ENCODE results near the gene CMTM4. TPM values are rescaled to one million over a fixed set of nuclear protein-coding genes. Genes with fewer than 3 reads are reported as not detected.
"Not testable (repeated sequence)": the region's sequence is repeated elsewhere in the genome, so short reads cannot be mapped to it uniquely, and the experiment has no call there.

Gene CMTM4
- total RNA-seq, 5 donors from 2014 or later (not counting 1 experiment from before 2014, with no cell fraction given), result 1.1 to 2.3 (median 1.8) TPM

DNA sequence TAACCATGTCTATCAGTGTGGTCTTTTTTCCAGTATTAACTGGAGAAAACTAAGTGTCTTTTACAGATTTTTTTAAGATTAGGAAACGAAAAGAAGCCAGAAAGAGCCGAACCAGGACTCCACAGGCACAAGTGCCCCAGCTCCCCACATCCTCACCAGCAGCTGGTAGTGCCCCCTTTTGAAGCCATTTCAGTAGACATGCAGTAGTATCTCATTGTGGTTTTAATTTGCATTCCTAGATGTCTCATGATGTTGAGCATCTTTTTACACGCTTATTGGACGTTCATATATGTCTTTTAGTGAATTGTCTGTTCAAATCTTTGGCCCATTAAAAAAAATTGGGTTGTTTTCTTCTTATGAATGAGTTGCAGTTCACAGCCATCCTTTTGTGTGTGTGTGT is 96.8 kb downstream of the CMTM4 start:
- peak overlapping the region; percentile 61 to 83 for H3K27ac Mint-ChIP-seq
- Histone ChIP-seq H3K27ac (ENCODE audit: low read length) (no peak overlapping the region), H3K27me3 (replicated peaks in 1 of 2; ENCODE audit: control insufficient read depth in 2 of 2, extremely low read depth in 1 of 2, insufficient read depth in 2 of 2, low read length in 1 of 2) (no peaks in the 10 kb centered on the region), H3K36me3 (ENCODE audit: control insufficient read depth in 2 of 2, extremely low read depth in 1 of 2, insufficient read depth in 1 of 2, low read length in 1 of 2) (no peaks in the 10 kb centered on the region), H3K4me1 (ENCODE audit: control insufficient read depth in 1 of 2, extremely low read depth in 1 of 2, insufficient read depth in 2 of 2, low read length in 2 of 2) (peaks cover 0 to 21% of the 10 kb centered on the region in 2 experiments), H3K4me3 (ENCODE audit: control insufficient read depth in 1 of 2, extremely low read depth in 1 of 2, low read length in 1 of 2) (no peak overlapping the region), H3K9me3 (no peaks in the 10 kb centered on the region)
- H3K4me3 Mint-ChIP-seq, result peak overlapping the region in 1 of 3 donors; percentile 25
- H3K36me3 Mint-ChIP-seq, result no peaks in the 10 kb centered on the region
- ATAC-seq (replicated peaks in 1 of 4) (no peak), DNase-seq (peak in 4 of 35 experiments; percentile 16 to 39 (median 31))
- no peaks in the 10 kb centered on the region for H3K27me3 Mint-ChIP-seq
- peaks cover 0 to 4% (median 0%) of the 10 kb centered on the region in 3 donors for H3K9me3 Mint-ChIP-seq
- WGBS (ENCODE audit: insufficient coverage), result 83% methylated on average over 2 of the region's 4 CpGs
- ChIA-PET CTCF (interaction anchor here (0.6 to 1.6 kb wide), 3 partner anchors 9 to 36 kb away, joined by 3 to 6 read pairs (median 5); no protein-coding TSS in a partner anchor), POLR2A (interaction anchor here in 1 of 2 donors (0.6 kb wide), 1 partner anchor 70 kb away, joined by 9 read pairs; no protein-coding TSS in a partner anchor)
- peaks cover 37 to 53% (median 45%) of the 10 kb centered on the region in 3 donors for H3K4me1 Mint-ChIP-seq

DNA sequence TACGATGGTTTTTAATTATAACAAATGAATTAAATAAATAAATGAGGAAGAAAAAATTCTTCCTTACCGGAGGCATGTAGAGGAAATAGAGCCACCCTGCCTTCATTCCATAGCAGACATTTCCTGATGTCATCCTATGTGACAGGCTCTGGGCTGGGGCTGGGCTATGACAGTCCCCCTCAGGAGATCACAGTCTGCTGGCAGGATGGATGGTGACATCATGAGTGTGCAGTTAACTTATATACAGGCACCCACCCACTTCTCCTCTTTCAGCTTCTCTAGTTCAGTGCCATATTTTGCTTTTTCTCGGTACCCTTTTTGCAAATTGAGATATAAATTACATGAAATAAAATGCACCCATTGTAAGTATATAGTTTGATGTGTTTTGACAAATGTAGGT is 98.4 kb downstream of the CMTM4 start:
- no peaks in the 10 kb centered on the region for H3K9me3 ChIP-seq
- H3K27me3 ChIP-seq (replicated peaks in 1 of 2; ENCODE audit: control insufficient read depth in 2 of 2, extremely low read depth in 1 of 2, insufficient read depth in 2 of 2, low read length in 1 of 2), result no peaks in the 10 kb centered on the region
- no peak overlapping the region for H3K27ac ChIP-seq (ENCODE audit: low read length)
- Mint-ChIP-seq H3K36me3 (no peaks in the 10 kb centered on the region), H3K4me1 (peaks cover 31 to 43% (median 39%) of the 10 kb centered on the region in 3 donors), H3K27me3 (no peaks in the 10 kb centered on the region), H3K27ac (peak overlapping the region; percentile 74 to 82), H3K9me3 (peaks cover 0 to 4% (median 0%) of the 10 kb centered on the region in 3 donors), H3K4me3 (no peak overlapping the region)
- H3K36me3 ChIP-seq (ENCODE audit: control insufficient read depth in 2 of 2, extremely low read depth in 1 of 2, insufficient read depth in 1 of 2, low read length in 1 of 2), result no peaks in the 10 kb centered on the region
- ChIA-PET CTCF (interaction anchor here in 1 of 2 donors (1.1 to 1.6 kb wide), 4 partner anchors 8 to 36 kb away, joined by 3 to 6 read pairs (median 4); no protein-coding TSS in a partner anchor), POLR2A (no interaction called here)
- WGBS (ENCODE audit: insufficient coverage), result no CpG with 5 or more reads among the region's 3 CpGs
- H3K4me1 ChIP-seq (ENCODE audit: control insufficient read depth in 1 of 2, extremely low read depth in 1 of 2, insufficient read depth in 2 of 2, low read length in 2 of 2), result peaks cover 0 to 9% of the 10 kb centered on the region in 2 experiments
- DNase-seq (no peak), ATAC-seq (replicated peaks in 1 of 4) (peak in 3 of 4 experiments; percentile 31 to 61 (median 45))
- no peak overlapping the region for H3K4me3 ChIP-seq (ENCODE audit: control insufficient read depth in 1 of 2, extremely low read depth in 1 of 2, low read length in 1 of 2)

DNA sequence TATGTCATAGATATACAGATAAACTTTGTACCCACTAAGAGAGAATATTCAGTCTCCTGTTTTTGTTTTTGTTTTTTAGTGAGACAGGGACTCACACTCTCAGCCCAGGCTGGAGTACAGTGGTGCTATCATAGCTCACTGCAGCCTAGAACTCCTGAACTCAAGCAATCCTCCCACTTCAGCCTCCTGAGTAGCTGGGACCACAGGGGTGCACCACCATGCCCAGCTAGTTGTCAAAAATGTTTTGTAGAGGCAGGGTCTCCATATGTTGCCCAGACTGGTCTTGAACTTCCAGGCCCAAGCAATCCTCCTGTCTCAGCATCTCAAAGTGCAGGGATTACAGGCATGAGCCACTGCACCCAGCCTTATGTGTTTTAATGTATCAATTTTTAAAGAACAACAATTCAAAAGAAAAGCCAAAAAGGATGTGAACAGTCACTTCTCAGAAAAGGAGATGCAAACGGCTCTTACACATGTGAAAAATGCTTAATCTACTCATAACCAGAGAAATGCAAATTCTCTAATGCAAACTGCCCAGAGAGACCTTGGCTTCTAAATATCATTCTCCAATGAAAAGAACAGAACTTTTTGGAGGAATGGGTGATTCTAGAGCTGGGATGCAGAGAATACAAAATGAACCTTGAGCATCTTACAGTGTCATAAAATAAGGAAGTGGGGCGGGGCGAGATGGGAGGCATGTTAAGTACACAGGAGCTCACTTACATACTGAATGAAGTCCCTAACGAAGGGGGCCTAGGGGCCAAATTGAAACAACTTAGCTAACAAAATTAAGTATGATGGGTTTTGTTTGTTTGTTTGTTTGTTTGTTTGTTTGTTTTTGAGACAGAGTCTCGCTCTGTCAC is 99.3 kb downstream of the CMTM4 start:
- peak overlapping the region; percentile 78 to 91 for H3K27ac Mint-ChIP-seq
- H3K9me3 Mint-ChIP-seq, result peaks cover 0 to 4% (median 0%) of the 10 kb centered on the region in 3 donors
- no peak for DNase-seq
- H3K4me1 Mint-ChIP-seq, result peaks cover 27 to 36% (median 36%) of the 10 kb centered on the region in 3 donors
- H3K4me1 ChIP-seq (ENCODE audit: control insufficient read depth in 1 of 2, extremely low read depth in 1 of 2, insufficient read depth in 2 of 2, low read length in 2 of 2), result peaks cover 0 to 8% of the 10 kb centered on the region in 2 experiments
- ATAC-seq (replicated peaks in 1 of 4), result peak in 3 of 4 experiments; percentile 38 to 61 (median 49)
- no CpG with 5 or more reads among the region's 5 CpGs for WGBS (ENCODE audit: insufficient coverage)
- H3K4me3 ChIP-seq (ENCODE audit: control insufficient read depth in 1 of 2, extremely low read depth in 1 of 2, low read length in 1 of 2), result no peak overlapping the region
- H3K4me3 Mint-ChIP-seq, result peak overlapping the region in 2 of 3 donors; percentile 22 to 31
- H3K9me3 ChIP-seq, result no peaks in the 10 kb centered on the region
- H3K27me3 ChIP-seq (replicated peaks in 1 of 2; ENCODE audit: control insufficient read depth in 2 of 2, extremely low read depth in 1 of 2, insufficient read depth in 2 of 2, low read length in 1 of 2), result no peaks in the 10 kb centered on the region
- H3K27ac ChIP-seq (ENCODE audit: low read length), result no peak overlapping the region
- H3K36me3 Mint-ChIP-seq, result no peaks in the 10 kb centered on the region
- ChIA-PET CTCF (interaction anchor here (0.6 to 1.5 kb wide), 3 partner anchors 11 to 36 kb away, joined by 3 to 4 read pairs (median 3); no protein-coding TSS in a partner anchor), POLR2A (interaction anchor here in 1 of 2 donors (0.6 kb wide), 1 partner anchor 12 kb away, joined by 4 read pairs; no protein-coding TSS in a partner anchor)
- H3K27me3 Mint-ChIP-seq, result no peaks in the 10 kb centered on the region
- no peaks in the 10 kb centered on the region for H3K36me3 ChIP-seq (ENCODE audit: control insufficient read depth in 2 of 2, extremely low read depth in 1 of 2, insufficient read depth in 1 of 2, low read length in 1 of 2)

DNA sequence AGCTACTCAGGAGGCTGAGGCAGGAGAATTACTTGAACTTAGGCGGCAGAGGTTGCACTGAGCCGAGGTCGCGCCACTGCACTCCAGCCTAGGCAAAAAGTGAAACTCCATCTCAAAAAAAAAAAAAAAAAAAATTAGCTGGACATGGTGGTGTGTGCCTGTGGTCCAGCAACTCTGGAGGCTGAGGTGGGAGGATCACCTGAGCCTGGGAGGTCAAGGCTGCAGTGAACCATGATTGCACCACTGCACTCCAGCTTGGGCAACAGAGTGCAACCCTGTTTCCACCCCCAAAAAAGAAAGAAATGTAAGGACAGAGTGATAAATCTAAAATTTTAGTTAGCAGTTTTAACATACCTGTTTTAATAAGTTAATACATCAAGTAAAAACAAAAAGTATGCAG is 100.0 kb downstream of the CMTM4 start:
- ChIA-PET POLR2A (interaction anchor here (0.5 to 0.6 kb wide), 2 partner anchors 13 to 185 kb away, joined by 4 read pairs; no protein-coding TSS in a partner anchor), CTCF (interaction anchor here (0.6 to 1.5 kb wide), 3 partner anchors 10 to 57 kb away, joined by 3 to 4 read pairs (median 3); no protein-coding TSS in a partner anchor)
- not testable (repeated sequence) for H3K27ac ChIP-seq (ENCODE audit: low read length); H3K4me1 ChIP-seq (ENCODE audit: control insufficient read depth in 1 of 2, extremely low read depth in 1 of 2, insufficient read depth in 2 of 2, low read length in 2 of 2); ATAC-seq (replicated peaks in 1 of 4); H3K36me3 ChIP-seq (ENCODE audit: control insufficient read depth in 2 of 2, extremely low read depth in 1 of 2, insufficient read depth in 1 of 2, low read length in 1 of 2); H3K9me3 Mint-ChIP-seq; H3K27me3 ChIP-seq (replicated peaks in 1 of 2; ENCODE audit: control insufficient read depth in 2 of 2, extremely low read depth in 1 of 2, insufficient read depth in 2 of 2, low read length in 1 of 2); H3K36me3 Mint-ChIP-seq; H3K4me3 Mint-ChIP-seq; H3K9me3 ChIP-seq; H3K27me3 Mint-ChIP-seq; H3K4me3 ChIP-seq (ENCODE audit: control insufficient read depth in 1 of 2, extremely low read depth in 1 of 2, low read length in 1 of 2); DNase-seq
- WGBS (ENCODE audit: insufficient coverage), result no CpG with 5 or more reads among the region's 4 CpGs
- H3K27ac Mint-ChIP-seq, result peak overlapping the region; percentile 23 to 78
- H3K4me1 Mint-ChIP-seq, result peaks cover 27 to 36% (median 36%) of the 10 kb centered on the region in 3 donors

DNA sequence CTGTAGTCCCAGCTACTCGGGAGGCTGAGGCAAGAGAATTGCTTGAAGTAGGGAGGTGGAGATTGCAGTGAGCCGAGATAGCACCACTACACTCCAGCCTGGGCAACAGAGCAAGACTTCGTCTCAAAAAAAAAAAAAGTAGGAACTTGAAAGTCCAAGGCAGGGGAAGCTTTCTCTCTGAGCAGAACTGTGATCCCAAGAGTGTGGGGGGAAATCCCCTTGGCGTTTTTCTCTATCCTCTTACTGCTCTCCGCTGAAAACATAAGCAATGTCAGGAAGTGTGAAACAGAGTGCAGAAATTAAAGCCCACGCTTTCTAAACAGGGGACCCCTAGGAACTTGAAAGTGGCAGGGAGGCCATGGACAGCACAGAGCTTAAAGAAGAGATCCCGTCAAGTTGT is 101.8 kb downstream of the CMTM4 start:
- no peak overlapping the region for H3K27ac Mint-ChIP-seq
- Histone ChIP-seq H3K9me3 (no peaks in the 10 kb centered on the region), H3K4me1 (ENCODE audit: control insufficient read depth in 1 of 2, extremely low read depth in 1 of 2, insufficient read depth in 2 of 2, low read length in 2 of 2) (peaks cover 8 to 20% of the 10 kb centered on the region in 2 experiments), H3K27me3 (replicated peaks in 1 of 2; ENCODE audit: control insufficient read depth in 2 of 2, extremely low read depth in 1 of 2, insufficient read depth in 2 of 2, low read length in 1 of 2) (peaks cover 0 to 2% of the 10 kb centered on the region in 2 experiments), H3K4me3 (ENCODE audit: control insufficient read depth in 1 of 2, extremely low read depth in 1 of 2, low read length in 1 of 2) (no peak overlapping the region), H3K36me3 (ENCODE audit: control insufficient read depth in 2 of 2, extremely low read depth in 1 of 2, insufficient read depth in 1 of 2, low read length in 1 of 2) (no peaks in the 10 kb centered on the region), H3K27ac (ENCODE audit: low read length) (no peak overlapping the region)
- ATAC-seq (replicated peaks in 1 of 4) (no peak), DNase-seq (no peak)
- CTCF ChIA-PET, result interaction anchor here in 1 of 2 donors (0.7 to 0.9 kb wide), 2 partner anchors 14 to 24 kb away, joined by 5 to 10 read pairs; no protein-coding TSS in a partner anchor
- H3K36me3 Mint-ChIP-seq, result no peaks in the 10 kb centered on the region
- POLR2A ChIA-PET, result no interaction called here
- no peak overlapping the region for H3K4me3 Mint-ChIP-seq
- H3K9me3 Mint-ChIP-seq, result no peaks in the 10 kb centered on the region
- H3K27me3 Mint-ChIP-seq, result no peaks in the 10 kb centered on the region
- H3K4me1 Mint-ChIP-seq, result peaks cover 30 to 39% (median 36%) of the 10 kb centered on the region in 3 donors
- WGBS (ENCODE audit: insufficient coverage), result 100% methylated on average over 2 of the region's 7 CpGs

DNA sequence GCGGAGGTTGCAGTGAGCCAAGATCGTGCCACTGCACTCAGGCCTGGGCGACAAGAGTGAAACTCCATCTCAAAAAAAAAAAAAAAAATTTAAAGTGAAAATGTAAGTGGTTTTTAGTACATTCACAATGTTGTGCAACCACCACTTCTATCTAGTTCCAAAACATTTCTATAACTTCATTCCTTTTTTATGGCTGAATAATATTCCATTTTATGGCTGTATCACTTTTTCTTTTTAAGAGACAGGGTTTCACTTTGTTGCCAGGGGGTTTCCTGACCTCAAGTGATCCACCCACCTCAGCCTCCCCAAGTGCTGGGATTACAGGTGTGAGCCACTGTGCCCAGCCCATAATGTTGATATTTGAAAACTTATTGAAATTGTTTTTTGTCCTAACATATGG is 103.7 kb downstream of the CMTM4 start:
- H3K36me3 ChIP-seq (ENCODE audit: control insufficient read depth in 2 of 2, extremely low read depth in 1 of 2, insufficient read depth in 1 of 2, low read length in 1 of 2), result no peaks in the 10 kb centered on the region
- H3K4me3 Mint-ChIP-seq, result no peak overlapping the region
- peaks cover 0 to 2% of the 10 kb centered on the region in 2 experiments for H3K27me3 ChIP-seq (replicated peaks in 1 of 2; ENCODE audit: control insufficient read depth in 2 of 2, extremely low read depth in 1 of 2, insufficient read depth in 2 of 2, low read length in 1 of 2)
- H3K27ac ChIP-seq (ENCODE audit: low read length), result no peak overlapping the region
- no peaks in the 10 kb centered on the region for H3K36me3 Mint-ChIP-seq
- H3K9me3 Mint-ChIP-seq, result no peaks in the 10 kb centered on the region
- ChIA-PET POLR2A (interaction anchor here in 1 of 2 donors (0.7 kb wide), 1 partner anchor 81 kb away, joined by 3 read pairs; no protein-coding TSS in a partner anchor), CTCF (no interaction called here)
- H3K4me3 ChIP-seq (ENCODE audit: control insufficient read depth in 1 of 2, extremely low read depth in 1 of 2, low read length in 1 of 2), result no peak overlapping the region
- no CpG with 5 or more reads among the region's 3 CpGs for WGBS (ENCODE audit: insufficient coverage)
- ATAC-seq (replicated peaks in 1 of 4), result no peak
- peaks cover 27 to 37% (median 36%) of the 10 kb centered on the region in 3 donors for H3K4me1 Mint-ChIP-seq
- peaks cover 8 to 27% of the 10 kb centered on the region in 2 experiments for H3K4me1 ChIP-seq (ENCODE audit: control insufficient read depth in 1 of 2, extremely low read depth in 1 of 2, insufficient read depth in 2 of 2, low read length in 2 of 2)
- no peak for DNase-seq
- no peaks in the 10 kb centered on the region for H3K27me3 Mint-ChIP-seq
- no peaks in the 10 kb centered on the region for H3K9me3 ChIP-seq
- H3K27ac Mint-ChIP-seq, result no peak overlapping the region
